Colon (tissue), 2 donors: Measurements from ENCODE around the gene HDGFL3.

Source experiments
- FAIRE-seq: peaks from 2 replicates; lab custom pipeline; 2012; peaks lifted over from hg19 to GRCh38; lab: Jason Lieb, UNC
- donor health status: control.
- donor health status: control.

Gene HDGFL3

DNA sequence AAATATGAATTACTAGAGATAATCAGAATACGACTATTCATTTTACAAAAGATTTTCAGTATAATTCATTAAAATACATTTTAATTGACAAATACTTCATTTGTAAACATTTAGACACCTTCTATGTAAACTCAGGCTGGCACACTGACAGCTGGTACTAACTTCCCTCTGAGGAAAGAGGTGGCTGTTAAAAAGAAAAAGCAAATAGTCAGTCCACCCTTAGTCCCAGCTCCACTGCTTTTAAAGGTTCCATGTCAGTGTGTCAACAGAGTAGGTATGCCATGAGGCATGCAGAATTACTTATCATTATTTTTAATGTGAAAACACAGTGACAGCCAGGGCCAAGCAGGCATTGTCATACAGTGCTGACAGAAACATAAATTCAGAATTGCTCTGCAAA, 84.1 kb downstream of the HDGFL3 start:
- FAIRE-seq, result no peak

DNA sequence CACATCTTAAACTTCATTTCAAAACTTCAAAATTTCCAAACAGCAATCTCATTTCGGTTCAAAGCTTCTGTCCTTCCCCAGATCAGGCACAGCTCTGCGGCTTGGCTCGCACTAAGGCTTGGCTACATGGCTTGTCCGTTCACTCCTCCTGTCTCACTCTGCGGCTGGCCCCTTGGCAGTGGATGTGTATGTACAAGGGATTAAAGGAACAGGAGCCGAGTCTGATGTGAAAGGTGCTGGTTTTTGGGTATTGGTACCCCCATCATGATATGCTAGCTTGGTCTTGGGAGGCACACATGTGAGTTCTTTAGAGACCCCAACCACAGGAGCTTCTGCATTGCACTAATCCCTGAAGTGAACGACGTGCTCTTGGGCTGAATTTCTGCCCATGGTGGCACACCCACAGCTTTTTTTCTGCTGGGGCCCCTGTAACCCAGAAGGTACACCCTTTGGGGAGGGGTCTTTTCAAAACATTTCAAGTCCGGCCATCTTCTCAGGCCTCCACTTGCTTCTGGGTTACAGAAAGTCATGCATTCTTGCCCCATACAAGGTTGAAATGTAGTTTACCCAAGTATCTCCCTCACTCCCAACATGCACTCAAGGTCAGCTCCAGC, 87.5 kb downstream of the HDGFL3 start:
- FAIRE-seq, result no peak

DNA sequence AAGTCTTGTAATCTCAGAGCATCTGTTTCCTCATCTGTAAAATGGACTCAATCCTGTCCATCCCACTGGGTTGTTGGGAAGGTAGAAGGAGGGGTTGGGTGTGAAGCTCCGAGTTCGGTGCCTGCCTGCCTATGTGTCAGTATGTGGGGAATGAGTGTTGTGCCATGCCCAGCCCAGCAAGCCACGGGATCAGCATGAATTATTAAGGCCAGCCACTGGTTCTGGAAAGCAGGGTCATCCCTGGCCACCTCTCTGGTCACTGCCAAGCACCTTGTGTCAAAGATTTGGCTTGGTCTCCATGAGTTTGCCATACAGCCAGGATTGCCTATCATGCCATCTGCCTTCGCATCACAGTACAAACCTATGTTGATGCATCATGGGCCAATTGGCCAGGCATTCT, 88.7 kb downstream of the HDGFL3 start:
- no peak for FAIRE-seq

DNA sequence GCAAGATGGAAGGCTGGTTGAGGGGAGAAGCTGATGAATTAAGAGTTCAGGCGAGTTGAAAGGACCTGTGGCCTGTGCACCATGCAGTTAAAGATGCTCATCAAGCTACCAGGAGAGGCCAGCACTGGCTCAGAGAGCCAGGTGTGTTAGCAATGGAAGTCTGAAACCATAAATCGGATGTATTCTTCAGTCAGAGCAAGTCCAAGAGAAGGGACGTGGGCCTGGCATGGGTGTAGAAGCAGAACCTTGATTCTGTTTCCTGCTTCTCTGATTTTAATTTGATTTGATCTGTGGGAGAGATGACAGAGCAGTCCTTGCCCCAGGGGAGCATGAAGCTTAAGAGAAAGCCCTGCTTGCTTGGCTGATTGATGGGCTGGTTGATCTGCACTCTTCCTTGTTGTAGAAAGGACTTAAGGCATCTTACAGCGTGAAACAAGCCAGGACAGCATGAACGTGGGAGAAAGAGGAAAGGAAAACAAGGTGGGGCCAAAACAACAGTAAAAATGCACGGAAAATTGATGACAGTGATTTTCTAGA, 89.3 kb downstream of the HDGFL3 start:
- FAIRE-seq, result no peak

DNA sequence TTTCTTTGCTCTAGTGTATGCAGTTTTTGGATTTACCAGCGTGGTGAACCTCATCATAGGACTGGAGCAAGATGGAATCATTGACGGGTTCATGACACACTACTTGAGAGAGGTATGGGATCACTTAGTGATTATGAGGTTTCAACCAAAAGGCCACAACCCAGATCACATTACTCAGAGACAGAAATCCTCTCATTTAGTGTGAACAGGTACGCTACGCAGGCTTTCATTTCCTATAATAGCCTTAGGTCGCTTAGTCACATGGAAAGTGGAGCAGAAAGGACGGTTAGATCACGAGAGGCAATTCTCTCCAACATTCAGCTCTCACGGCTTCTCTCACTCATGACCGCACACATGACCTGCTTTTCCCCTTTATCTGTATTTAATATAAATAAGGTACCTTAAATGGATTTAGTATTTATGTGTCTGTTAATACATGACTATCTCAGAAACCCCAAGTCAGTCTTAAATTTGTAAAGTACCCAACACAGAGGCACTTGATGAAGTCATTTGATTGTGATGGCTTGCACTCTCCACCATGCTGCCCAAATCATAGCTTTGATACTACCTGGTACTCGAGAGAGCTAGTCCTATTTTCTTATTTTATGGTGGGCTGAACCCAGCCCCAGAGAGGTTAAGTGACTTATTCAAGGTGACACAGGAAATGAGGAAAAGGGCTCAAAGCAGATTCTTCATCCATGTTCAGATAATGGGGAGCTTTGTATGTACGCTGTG, 91.6 kb downstream of the HDGFL3 start:
- FAIRE-seq, result no peak

DNA sequence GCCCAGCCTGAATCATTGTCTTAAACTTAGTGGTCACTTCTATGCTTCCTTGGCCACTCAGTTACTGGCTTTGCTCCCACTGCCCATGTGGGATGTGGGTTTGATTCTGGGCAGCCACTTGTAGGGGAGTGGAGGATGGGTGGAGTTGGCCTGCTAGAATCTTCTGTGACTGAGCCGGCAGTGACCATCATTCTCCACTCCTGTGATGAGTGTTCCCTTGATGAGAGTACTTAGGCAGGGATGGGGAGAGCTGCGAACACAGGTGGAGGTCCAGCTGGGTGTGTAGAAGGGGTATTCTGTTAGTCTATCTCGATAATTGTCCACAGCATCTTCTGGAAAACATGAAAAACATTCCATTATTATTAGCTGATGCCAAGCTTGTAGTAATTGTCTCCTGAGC, 92.2 kb downstream of the HDGFL3 start:
- FAIRE-seq, result no peak

DNA sequence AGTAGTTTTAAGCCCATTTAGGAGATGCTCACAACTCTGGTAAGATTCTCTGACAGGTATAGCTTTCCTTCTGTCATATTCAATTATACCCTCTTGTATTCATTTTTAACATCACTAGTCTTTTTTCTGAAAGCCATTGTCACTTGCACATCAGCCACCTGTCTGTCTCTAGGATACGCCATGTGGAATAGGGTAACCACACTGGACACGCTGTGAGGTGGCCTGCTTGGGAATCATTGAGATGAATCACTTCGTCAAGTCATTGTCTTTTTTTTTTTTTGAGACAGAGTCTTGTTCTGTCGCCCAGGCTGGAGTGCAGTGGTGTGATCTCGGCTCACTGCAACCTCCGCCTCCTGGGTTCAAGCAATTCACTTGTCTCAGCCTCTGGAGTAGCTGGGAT, 92.8 kb downstream of the HDGFL3 start:
- FAIRE-seq, result no peak

DNA sequence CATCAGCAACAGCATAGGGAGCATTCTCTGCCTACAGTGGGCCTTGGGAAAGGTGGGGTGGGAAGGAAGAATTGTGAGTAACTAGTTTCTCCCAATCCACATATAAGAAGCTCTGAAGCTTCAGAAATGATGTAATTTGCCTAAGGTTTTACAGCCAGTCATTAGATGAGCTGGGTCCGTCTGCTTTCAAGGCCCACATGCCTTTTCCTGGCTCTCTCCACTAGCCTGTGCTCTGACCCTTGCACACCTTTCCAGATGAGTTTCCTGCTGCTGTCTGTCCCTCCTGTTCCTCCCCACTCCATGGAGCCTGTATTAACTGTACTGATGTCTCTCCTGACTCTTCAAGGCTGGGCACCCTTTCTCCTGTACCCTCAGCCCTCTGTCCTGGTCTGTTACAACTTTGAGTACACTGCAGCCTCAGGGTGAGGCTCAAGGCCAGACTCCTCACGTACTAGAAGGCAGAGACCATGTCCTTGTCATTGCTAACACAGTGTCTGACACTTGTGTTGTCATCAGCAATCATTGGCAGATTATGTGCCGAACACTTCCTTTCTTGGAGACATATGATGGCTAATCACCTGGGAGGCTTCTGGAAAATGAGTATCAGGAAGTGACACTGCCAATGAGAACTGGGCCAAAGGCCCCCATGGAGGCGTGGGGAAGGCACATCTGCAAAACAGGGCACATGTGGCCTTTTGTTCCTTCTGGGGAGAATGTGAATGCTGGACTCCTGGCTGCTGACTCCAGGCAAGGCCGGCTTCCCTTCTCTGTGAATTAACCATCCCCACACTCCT, 93.5 kb downstream of the HDGFL3 start:
- FAIRE-seq, result no peak

DNA sequence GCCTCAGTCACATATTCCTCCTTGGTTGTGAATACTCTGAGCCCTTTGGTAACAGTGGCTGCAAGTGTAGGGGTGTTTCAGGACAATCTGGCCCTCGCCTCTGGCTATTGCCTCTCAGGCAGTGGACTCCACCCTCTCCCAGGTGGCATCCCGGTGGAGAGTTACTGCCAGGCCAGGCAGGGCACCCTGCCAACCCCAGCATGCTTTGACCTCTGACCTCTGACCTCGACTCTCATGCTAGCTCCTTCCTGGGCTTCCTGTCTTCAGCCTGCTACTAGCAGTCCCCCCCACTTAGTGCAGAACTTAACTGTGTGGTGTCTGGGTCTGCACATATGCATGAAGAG, 94.7 kb downstream of the HDGFL3 start:
- FAIRE-seq, result no peak

DNA sequence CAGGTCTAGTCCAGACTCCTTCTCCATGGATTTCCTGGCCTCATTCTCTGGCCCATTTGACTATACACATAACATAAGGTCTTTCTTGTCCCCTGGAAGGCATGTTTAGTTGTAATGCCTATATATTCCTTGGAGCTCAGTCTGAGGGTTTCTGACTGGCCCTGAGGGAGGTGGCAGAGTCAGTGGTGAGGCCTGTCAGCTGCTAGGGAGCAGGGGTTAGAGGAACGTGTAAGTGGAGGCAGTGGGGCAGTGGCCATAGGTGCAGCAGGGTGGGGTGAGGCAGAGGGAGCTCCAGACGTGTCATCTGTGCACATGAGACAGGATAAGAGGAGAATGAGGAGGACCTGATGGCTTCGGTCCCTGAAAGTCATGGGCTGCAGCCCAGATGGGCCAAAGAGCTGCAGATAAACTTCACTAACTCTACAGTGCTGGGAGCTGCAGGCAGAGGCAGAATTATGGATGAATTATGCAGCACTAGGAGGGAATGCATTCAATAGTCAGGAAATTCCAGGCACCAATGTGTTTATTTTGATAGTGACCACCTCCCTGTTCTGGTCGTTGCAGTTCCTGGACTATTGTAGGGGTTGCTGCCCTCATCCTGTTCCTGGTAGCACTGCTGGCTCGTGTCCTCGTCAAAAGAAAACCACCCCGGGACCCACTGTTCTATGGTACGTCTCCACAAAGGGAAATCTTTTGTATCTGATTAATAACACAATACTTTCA, 95.2 kb downstream of the HDGFL3 start:
- FAIRE-seq, result no peak

DNA sequence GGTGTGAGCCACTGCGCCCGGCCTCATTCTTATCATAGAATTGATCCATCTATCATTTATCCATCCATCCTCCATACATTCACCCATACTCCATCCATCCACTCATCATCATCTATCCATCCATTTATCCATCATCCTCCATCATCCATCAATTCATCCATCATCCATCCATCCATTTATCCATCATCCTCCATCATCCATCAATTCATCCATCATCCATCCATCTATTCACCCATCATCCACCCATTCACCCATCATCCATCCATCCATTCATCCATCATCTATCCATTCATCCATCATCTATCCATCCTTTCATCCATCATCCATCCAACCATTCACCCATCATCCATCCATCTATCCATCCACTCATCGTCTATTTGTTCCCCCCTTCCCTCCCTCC, 96.5 kb downstream of the HDGFL3 start:
- FAIRE-seq, result no peak

DNA sequence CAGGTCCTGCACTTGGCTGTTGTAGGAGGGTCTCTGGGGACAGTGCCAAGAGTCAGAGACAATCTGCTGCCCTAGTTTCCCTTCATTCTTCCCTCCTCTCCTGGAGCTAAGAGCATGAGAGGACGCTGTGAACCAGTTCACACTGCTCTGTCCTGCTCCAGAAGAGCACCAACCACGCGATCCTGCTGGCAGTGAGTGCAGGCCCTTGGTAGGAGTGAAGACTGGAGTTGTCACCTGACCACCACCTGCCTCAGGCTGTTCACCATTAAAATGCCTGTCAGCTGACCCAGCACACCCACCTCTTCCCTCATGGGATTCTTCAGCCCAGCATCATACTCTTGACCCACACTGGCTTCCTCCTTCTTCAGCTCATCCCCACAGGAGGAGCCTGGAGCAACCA, 97.2 kb downstream of the HDGFL3 start:
- no peak for FAIRE-seq

DNA sequence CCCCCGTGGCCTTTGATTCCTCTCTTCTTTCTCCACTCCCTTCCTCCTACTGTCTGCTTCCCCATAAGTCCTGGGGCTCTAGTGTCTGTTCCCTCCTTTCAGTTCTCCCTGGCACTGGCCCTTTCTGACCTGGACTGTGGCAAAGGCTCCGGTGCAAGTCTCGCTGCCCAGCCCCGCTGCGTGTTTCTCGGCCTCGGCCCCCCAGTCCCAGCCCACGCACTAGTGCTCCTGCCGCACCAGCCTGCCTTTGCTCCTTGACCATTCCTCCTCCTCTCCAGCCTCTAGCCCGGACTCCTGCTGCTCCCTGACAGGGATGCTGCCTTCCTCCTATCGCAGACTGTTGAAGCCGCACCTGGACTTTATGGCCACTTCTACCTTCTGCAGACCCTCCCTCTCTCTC, 98.1 kb downstream of the HDGFL3 start:
- no peak for FAIRE-seq

DNA sequence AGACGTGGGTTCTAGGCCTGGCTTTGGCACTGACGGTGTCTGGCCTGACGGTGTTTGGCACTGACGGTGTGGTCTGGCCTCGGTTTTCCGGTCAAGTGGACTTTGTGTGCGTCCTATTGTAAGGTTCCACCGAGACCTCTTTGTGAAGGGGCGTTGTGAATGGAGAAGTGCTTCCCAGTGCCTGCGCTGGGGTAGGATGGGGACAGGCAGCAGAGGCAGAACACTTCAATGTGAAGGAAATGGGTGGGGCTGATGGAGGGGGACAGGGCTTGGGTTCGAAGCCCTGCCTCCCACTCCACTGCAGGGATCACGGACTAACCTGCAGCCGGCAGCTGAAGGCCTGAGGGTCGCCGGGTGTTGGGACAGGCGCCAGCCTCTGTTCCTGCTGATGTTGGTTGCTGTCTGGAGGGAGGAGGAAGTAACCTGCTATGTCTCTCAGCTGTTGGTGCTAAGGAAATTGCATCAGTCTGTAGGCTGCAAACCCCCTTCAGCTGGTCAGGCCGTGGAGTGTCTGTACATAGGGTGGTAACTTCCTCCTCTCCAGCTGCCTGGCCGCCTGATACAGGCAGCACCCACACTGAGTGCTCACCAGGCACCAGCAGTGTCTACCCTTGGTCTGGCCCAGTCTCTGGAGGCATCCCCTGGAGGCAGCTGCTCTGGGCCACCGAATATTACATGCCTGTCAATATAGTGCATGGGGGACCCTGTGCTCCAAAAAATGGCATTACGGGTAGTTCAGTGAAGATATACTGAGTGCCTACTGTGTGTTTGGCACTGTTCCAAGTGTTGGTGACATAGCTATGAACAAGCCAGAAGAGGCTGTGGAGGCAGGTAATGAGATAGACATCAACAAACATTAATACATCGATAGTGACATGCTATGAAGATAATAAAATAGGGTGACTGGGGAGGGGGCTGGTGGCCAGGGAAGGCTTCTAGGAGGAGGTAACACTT, 99.1 kb downstream of the HDGFL3 start:
- FAIRE-seq, result no peak

DNA sequence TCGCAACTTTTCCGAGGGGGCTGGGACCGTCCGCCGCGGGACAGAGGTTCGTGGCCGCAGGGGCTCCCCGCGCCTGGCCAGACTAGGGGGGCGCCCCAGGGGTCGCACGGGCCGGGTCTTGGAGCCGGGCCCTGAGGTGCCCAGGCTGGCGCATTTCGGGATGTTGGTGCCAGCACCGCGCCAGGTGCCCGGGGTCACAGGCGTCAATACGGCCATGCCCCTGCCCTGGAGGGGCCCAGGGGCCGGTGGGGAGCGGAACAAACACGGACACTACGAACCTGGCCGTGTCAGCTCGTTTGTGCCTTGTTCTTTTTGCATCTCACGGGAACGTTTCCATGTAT, 99.8 kb downstream of the HDGFL3 start:
- FAIRE-seq, result no peak

DNA sequence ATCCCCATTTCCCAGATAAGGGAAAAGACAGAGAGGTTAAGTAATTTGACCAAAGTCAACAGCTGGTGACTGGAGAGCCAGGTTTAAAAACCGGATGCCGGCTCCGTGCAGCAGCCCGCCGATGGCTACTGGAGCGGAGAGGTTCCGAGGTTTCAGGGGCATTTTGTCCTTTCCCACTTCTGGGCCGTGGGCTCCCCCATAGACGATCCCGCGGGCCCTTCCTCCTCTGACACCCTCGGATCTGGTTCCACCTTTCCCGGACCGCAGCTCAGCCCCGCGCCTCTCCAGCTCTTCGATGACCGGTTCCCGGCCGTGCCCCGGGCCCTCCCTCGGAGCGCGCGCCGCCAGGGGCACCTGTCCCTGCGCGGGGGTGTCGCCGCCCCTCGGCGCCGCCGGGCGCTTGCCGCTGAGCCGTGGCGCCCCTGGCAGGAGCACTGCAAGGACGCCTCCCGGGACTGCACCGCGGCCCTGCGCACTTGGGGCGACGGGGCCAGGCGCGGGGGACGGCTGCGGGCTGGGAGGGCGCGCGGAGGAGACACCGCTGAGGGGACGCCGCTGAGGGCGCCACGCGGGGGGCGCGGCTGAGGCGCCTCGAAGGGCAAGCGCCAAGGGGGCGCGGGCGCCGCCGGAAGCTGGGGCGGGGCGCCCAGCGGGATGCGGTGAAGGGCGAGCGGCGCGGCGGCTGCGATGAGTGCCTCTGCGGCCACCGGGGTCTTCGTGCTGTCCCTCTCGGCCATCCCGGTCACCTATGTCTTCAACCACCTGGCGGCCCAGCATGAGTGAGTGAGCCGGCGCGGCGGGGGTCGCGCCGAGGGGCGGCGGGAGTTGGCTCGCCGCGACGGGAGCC, 100.4 kb downstream of the HDGFL3 start, which contains the start of gene TM6SF1:
TM6SF1 (plus strand) TSS at position 652 of the 847 bp plus-strand sequence; CDS start at position 688, 36 bp downstream.
- no peak for FAIRE-seq

DNA sequence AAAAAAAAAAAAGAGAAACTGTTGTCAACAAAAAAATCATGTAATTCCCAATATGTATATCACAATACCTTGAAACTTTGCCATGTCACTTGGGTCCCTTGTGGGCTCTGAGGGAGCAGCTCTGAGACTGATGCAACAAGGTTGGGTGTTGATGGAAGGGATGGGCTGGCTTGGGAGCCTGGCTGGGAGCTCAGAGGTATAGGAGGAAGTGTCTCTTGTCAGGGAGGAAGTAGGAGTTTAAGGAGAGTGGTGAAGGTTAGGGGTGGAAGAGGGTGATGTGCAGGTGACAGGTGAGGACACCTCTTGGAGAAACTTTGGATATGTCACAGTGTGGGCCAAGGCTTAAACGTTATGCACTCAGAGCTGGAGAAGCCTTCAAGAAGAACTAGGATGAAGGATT, 102.2 kb downstream of the HDGFL3 start:
- no peak for FAIRE-seq

DNA sequence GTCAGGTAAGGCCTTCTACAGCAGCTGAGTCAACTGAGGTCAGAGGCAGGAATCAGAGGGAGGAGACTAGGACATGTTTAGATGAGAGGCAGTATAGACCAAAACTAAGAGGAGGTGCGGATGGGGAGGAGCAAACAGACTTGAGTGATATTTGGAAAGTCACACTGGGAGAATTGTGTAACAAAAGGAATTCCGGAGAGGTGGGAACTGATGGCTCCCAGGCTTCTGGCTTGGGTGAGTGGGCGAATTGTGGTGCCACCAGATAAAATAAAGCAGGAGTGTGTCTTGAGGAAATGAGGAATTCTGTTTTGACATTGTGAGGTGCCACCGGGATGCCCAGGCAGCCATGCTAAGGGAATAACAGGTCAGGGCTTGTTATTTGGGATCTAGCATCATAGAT, 103.5 kb downstream of the HDGFL3 start:
- FAIRE-seq, result no peak

DNA sequence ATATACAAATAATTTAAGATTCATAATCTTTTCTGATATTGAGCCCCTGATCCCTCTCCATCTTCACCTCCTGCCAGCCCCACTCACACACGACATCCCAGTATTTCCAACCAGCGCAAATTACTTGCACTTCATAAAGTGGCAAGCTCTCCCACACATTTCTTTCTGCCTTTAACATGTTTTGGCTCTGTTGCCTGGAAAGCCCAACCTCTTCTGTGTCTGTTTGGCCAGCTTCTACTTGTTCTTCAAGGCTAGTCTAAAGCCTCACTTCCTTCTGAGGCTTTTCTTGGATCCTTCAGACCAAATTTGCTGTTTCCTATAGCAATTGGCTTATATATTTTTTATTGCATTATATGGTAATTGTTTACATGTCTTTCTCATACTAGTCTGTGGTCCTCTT, 105.3 kb downstream of the HDGFL3 start:
- FAIRE-seq, result no peak

DNA sequence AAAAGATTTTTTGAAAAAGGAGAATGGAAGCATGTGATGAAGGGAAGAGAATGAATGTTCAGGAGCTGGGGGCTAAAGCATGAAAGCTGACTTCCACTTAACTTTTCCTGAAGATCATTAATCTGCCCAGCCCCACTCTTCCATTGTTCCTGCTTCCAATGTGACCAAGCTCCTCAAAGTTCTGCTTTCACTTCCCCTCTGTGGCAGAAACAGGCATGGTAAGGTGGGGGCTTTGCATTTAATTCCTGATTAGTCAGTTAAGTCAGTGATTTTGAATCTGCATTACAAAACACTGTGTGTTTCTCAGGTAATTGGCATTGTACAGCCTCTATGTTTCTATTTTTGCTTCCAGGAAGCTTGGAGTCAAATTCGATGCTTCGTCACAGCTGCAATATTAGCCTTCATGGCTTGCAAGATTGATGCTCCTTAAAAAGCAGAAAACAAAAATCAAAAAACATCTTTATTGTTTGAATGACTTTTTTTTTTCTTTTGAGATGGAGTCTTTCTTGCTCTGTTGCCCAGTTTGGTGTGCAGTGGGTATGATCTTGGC, 107.5 kb downstream of the HDGFL3 start:
- FAIRE-seq, result no peak
